ENCODE results near the gene SPPL2A. TPM values are rescaled to one million over a fixed set of nuclear protein-coding genes. Genes with fewer than 3 reads are reported as not detected.

SPPL2A gene
- total RNA-seq, 1 experiment from 2014 or later, result 64.4 TPM

DNA sequence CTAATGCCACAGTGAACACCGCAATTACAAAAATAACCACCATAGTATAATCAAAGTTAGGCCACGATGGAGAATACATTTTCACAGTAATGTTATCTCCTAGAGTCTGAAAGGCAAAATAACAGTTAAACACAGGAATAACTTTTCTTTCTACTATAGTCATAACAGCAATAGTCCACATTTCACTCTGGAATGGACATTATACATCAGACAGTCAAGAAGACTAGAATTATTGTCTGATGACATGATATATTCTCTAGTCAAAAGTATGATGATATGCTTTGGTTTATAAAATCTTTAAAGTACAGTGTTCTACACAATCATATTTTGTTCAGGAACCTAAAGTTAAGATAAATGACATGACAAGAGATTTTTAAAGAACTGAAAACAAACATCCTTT, 18.0 kb downstream of the SPPL2A start:
- H3K23me2 ChIP-seq (ENCODE audit: insufficient read length, low read depth, low read length, poor library complexity, severe bottlenecking), result no peaks in the 10 kb centered on the region
- WGBS (ENCODE audit: extremely low coverage, insufficient read length, low lambda C conversion rate), result no CpG with 5 or more reads among the region's 2 CpGs
- no peaks in the 10 kb centered on the region for H3K9me3 Mint-ChIP-seq
- no peak overlapping the region for H3K14ac ChIP-seq (ENCODE audit: insufficient read depth, low read length)
- H2BK5ac ChIP-seq (ENCODE audit: insufficient read length, low read length), result no peak overlapping the region
- no peak overlapping the region for H4K91ac ChIP-seq (ENCODE audit: insufficient read length, low read depth, low read length)
- H3K79me1 ChIP-seq (ENCODE audit: insufficient read depth, low read depth, low read length, poor library complexity, severe bottlenecking), result no peaks in the 10 kb centered on the region
- H2BK15ac ChIP-seq (ENCODE audit: low read depth, low read length), result no peak overlapping the region
- H3K27me3 ChIP-seq (ENCODE audit: insufficient read depth, low read length), result no peaks in the 10 kb centered on the region
- H2BK12ac ChIP-seq (ENCODE audit: insufficient read length, low read depth, low read length), result no peak overlapping the region
- no peak overlapping the region for H2BK120ac ChIP-seq (ENCODE audit: low read depth, low read length, poor library complexity, severe bottlenecking)
- no peak overlapping the region for H3T11ph ChIP-seq (ENCODE audit: low read length)
- H3K9ac ChIP-seq (ENCODE audit: extremely low read depth, insufficient read length, low read length), result no peak overlapping the region
- no peak overlapping the region for H2AK5ac ChIP-seq (ENCODE audit: insufficient read length, low read length)
- no peak overlapping the region for H3K4ac ChIP-seq (ENCODE audit: low read depth, low read length)
- H4K20me1 ChIP-seq (ENCODE audit: control insufficient read depth, insufficient read depth, insufficient read length), result no peaks in the 10 kb centered on the region
- no peak overlapping the region for H3K18ac ChIP-seq (ENCODE audit: insufficient read length, low read depth, low read length)
- no peak overlapping the region for H2AFZ ChIP-seq (ENCODE audit: low read length)
- H2BK20ac ChIP-seq (ENCODE audit: low read depth, low read length, poor library complexity, severe bottlenecking), result no peak overlapping the region
- no peak overlapping the region for H3K23ac ChIP-seq (ENCODE audit: insufficient read length, low read depth, low read length)
- no peak for DNase-seq
- no peaks in the 10 kb centered on the region for H3K4me1 Mint-ChIP-seq
- no peaks in the 10 kb centered on the region for H3K27me3 Mint-ChIP-seq (ENCODE audit: low read depth)
- no peak overlapping the region for H3K4me2 ChIP-seq (ENCODE audit: insufficient read depth, insufficient read length, low read length)
- H3K56ac ChIP-seq (ENCODE audit: insufficient read length, low read depth, low read length), result no peak overlapping the region
- H3K9me3 ChIP-seq (ENCODE audit: control insufficient read depth, low read depth, low read length), result no peaks in the 10 kb centered on the region
- H3K4me3 Mint-ChIP-seq, result no peak overlapping the region
- peaks cover 2 to 20% (median 7%) of the 10 kb centered on the region in 3 experiments; a peak in 5 of 7 replicates for H3K36me3 Mint-ChIP-seq (ENCODE audit: insufficient read depth in 1 of 3, low read depth in 3 of 3)
- H4K5ac ChIP-seq (ENCODE audit: insufficient read length, low read depth, low read length), result no peak overlapping the region
- TF ChIP-seq, protein P1, sequence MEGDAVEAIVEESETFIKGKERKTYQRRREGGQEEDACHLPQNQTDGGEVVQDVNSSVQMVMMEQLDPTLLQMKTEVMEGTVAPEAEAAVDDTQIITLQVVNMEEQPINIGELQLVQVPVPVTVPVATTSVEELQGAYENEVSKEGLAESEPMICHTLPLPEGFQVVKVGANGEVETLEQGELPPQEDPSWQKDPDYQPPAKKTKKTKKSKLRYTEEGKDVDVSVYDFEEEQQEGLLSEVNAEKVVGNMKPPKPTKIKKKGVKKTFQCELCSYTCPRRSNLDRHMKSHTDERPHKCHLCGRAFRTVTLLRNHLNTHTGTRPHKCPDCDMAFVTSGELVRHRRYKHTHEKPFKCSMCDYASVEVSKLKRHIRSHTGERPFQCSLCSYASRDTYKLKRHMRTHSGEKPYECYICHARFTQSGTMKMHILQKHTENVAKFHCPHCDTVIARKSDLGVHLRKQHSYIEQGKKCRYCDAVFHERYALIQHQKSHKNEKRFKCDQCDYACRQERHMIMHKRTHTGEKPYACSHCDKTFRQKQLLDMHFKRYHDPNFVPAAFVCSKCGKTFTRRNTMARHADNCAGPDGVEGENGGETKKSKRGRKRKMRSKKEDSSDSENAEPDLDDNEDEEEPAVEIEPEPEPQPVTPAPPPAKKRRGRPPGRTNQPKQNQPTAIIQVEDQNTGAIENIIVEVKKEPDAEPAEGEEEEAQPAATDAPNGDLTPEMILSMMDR (conservative IDR thresholded peaks at IDR 0.05), result no peak
- no peak overlapping the region for H3K27ac ChIP-seq (ENCODE audit: insufficient read length, low read depth, low read length)
- H3K4me1 ChIP-seq (ENCODE audit: insufficient read depth, low read length), result no peaks in the 10 kb centered on the region
- no peaks in the 10 kb centered on the region for H3K79me2 ChIP-seq (ENCODE audit: insufficient read depth, low read length)
- H4K8ac ChIP-seq (replicated peaks; ENCODE audit: insufficient read length, low read depth, low read length), result no peak overlapping the region
- H3K27ac Mint-ChIP-seq, result no peak overlapping the region
